ENCODE measurements around the gene CCDC18. TPM values are rescaled to one million over a fixed set of nuclear protein-coding genes. Genes with fewer than 3 reads are reported as not detected.
"Not testable (repeated sequence)": the region's sequence is repeated elsewhere in the genome, so short reads cannot be mapped to it uniquely, and the experiment has no call there.

CCDC18 gene
- total RNA-seq, 4 donors from 2014 or later = 2.2 to 15.5 (median 3.6) TPM

DNA sequence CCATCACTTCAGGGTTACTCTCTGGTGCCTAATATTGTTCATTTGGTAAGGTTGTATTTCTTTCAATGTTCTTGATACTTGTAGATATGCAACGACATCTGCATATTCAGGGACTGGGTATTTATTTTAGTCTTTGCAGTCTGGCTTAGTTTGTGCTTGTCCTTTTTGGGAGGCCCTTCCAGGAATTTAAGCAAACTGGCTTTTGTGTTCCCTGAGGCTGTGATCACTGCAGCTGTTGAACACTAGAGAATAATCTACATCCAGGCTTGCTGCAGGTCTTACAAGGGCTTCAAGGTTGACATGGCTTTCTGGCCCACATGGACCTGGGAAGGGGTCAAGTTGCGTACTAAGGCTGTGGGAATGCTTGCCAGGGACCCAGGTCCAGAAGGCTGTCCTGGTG lies 72.1 kb downstream of the CCDC18 start:
- Histone ChIP-seq H3K4me3 (replicated peaks in 1 of 3) (no peak overlapping the region), H3K4me1 (no peaks in the 10 kb centered on the region), H3K36me3 (no peaks in the 10 kb centered on the region), H3K9me3 (no peaks in the 10 kb centered on the region), H3K27me3 (no peaks in the 10 kb centered on the region), H3K27ac (no peak overlapping the region)
- intact Hi-C loops (cut with DNase I) = no loop called here
- WGBS, 2 donors = 93 to 98% methylated on average over 2 of the region's 2 CpGs
- no peak for TF ChIP-seq POLR2A (IDR thresholded peaks at IDR 0.05)
- TF ChIP-seq, protein P1, sequence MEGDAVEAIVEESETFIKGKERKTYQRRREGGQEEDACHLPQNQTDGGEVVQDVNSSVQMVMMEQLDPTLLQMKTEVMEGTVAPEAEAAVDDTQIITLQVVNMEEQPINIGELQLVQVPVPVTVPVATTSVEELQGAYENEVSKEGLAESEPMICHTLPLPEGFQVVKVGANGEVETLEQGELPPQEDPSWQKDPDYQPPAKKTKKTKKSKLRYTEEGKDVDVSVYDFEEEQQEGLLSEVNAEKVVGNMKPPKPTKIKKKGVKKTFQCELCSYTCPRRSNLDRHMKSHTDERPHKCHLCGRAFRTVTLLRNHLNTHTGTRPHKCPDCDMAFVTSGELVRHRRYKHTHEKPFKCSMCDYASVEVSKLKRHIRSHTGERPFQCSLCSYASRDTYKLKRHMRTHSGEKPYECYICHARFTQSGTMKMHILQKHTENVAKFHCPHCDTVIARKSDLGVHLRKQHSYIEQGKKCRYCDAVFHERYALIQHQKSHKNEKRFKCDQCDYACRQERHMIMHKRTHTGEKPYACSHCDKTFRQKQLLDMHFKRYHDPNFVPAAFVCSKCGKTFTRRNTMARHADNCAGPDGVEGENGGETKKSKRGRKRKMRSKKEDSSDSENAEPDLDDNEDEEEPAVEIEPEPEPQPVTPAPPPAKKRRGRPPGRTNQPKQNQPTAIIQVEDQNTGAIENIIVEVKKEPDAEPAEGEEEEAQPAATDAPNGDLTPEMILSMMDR (IDR thresholded peaks at IDR 0.05) = no peak
- DNase-seq = no peak

DNA sequence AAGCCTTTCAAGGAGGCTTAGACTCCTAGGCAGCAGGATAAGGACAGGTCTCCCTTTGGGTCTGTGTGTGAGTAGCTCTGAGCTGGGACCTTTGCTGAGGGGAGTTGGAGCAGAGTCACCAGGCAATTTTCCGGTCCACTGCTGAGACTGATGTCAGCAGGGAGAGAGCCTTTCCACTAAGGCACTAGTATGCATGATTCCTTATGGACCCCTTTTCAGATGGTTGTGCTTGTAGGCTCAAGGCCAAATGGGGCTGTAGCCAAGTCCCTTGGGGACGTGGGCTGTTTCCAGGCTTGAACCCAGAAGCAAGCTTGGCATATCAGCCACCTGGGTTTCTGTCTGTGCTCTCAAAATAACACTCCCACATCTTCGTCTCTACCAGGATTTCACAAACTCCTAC lies 73.0 kb downstream of the CCDC18 start:
- DNase-seq = no peak
- Histone ChIP-seq H3K4me3 (replicated peaks in 1 of 3) (no peak overlapping the region), H3K36me3 (no peaks in the 10 kb centered on the region), H3K27me3 (no peaks in the 10 kb centered on the region), H3K27ac (no peak overlapping the region), H3K9me3 (no peaks in the 10 kb centered on the region), H3K4me1 (no peaks in the 10 kb centered on the region)
- intact Hi-C loops (cut with DNase I) = no loop called here
- WGBS, 2 donors = 57 to 71% methylated on average over 3 of the region's 3 CpGs
- TF ChIP-seq POLR2A (IDR thresholded peaks at IDR 0.05) = no peak

DNA sequence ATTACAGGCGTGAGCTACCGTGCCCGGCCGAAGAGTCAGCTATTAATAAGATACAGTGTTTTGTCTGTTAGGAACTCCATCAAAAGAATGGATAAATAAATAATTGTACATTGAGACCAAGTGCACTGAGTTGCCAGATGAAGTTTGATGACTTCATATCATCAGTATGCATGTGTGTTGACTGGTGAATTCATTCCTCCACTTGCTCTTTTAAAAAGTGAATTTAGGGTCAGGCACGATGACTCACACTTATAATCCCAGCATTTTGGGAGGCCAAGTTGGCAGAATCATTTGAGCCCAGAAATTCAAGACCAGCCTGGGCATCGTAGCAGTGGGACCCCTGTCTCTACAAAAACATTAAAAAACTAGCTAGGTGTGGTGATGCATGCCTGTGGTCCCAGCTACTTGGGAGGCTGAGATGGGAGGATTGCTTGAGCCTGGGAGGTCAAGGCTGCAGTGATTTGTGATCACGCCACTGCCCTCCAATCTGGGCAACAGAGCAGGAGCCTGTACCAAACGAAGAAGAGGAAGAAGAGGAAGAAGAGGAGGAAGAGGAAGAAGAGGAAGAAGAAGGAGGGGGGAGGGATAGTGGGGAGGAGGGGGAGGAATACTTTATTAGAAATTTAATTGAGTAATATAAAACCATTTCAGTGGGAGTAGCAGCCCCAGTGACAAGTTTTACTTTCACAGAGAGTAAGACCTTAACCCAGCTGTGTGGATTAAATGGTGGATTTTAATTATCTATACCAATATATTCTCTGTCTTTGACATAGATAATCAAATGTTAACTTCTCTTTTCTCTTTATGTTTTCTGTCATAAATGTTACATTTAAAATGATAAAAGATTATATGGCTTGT lies 74.9 kb downstream of the CCDC18 start:
- Histone ChIP-seq H3K9me3 (no peaks in the 10 kb centered on the region), H3K27me3 (no peaks in the 10 kb centered on the region), H3K27ac (no peak overlapping the region), H3K36me3 (no peaks in the 10 kb centered on the region), H3K4me3 (replicated peaks in 1 of 3) (no peak overlapping the region), H3K4me1 (no peaks in the 10 kb centered on the region)
- 93 to 95% methylated on average over 8 of the region's 8 CpGs for WGBS, 2 donors
- intact Hi-C loops (cut with DNase I) = no loop called here
- DNase-seq = no peak
- TF ChIP-seq, protein P1 (IDR thresholded peaks at IDR 0.05) = no peak
- TF ChIP-seq POLR2A (IDR thresholded peaks at IDR 0.05) = no peak

DNA sequence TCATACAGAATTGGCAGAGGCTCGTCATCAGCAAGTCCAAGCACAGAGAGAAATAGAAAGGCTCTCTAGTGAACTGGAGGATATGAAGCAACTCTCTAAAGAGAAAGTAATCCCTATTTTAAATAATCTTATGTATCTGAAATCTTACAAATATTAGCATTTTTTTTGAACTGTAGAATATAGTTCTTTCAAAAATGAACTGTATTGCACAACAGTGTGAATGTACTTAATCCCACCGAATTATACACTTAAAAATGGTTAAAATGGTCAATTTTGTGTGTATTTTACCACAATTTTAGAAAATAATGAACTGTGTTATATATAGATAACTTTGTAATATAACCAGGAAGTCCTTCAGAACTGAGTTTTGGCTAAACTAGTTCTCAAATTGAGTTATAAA lies 75.9 kb downstream of the CCDC18 start:
- DNase-seq = no peak
- no peaks in the 10 kb centered on the region for H3K36me3 ChIP-seq
- TF ChIP-seq POLR2A (IDR thresholded peaks at IDR 0.05) = no peak
- TF ChIP-seq, protein P1 (IDR thresholded peaks at IDR 0.05) = no peak

DNA sequence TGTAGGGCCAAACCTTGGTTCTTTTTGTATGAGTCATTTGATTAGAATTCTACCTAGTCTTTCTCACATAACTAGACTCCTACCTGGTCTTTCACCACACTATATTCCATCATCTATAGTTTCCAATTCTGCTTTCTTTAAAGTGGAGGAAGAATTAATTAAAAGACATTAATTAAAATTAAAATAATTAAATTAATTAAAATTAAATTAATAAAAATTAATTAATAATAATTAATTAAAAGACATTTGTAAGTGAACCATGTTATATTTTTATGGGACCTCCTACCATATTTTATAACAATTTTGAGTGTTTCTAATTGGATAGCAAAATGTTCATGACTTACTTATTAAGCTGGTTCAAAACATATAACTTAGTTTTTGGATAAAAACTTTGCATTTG lies 77.4 kb downstream of the CCDC18 start:
- Histone ChIP-seq H3K4me3 (replicated peaks in 1 of 3) (no peak overlapping the region), H3K36me3 (peaks cover 0 to 5% of the 10 kb centered on the region in 2 donors), H3K4me1 (no peaks in the 10 kb centered on the region), H3K9me3 (no peaks in the 10 kb centered on the region), H3K27ac (no peak overlapping the region), H3K27me3 (no peaks in the 10 kb centered on the region)
- no peak for DNase-seq
- intact Hi-C loops (cut with DNase I) = no loop called here
- TF ChIP-seq, protein P1 (IDR thresholded peaks at IDR 0.05) = no peak
- TF ChIP-seq POLR2A (IDR thresholded peaks at IDR 0.05) = no peak

More for the DNA sequence above, 75.9 kb downstream of the CCDC18 start:
- no peaks in the 10 kb centered on the region for H3K27me3 ChIP-seq
- no peaks in the 10 kb centered on the region for H3K4me1 ChIP-seq
- no peaks in the 10 kb centered on the region for H3K9me3 ChIP-seq
- no peak overlapping the region for H3K27ac ChIP-seq
- intact Hi-C loops (cut with DNase I) = no loop called here
- no peak overlapping the region for H3K4me3 ChIP-seq (replicated peaks in 1 of 3)
- WGBS, 2 donors = 96% methylated on average over 2 of the region's 2 CpGs

DNA sequence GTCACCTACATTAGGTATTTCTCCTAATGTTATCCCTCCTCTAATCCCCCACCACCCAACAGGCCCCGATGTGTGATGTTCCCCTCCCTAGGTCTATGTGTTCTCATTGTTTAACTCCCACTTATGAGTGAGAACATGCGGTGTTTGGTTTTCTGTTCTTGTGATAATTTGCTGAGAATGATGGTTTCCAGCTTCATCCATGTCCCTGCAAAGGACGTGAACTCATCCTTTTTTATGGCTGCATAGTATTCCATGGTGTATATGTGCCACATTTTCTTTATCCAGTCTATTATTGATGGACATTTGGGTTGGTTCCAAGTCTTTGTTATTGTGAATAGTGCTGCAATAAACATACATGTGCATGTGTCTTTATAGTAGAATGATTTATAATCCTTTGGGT lies 80.2 kb downstream of the CCDC18 start:
- WGBS, 2 donors = 91 to 96% methylated on average over 3 of the region's 3 CpGs

More for the DNA sequence above, 80.2 kb downstream of the CCDC18 start:
- H3K27ac ChIP-seq; H3K4me3 ChIP-seq (replicated peaks in 1 of 3); H3K9me3 ChIP-seq; H3K4me1 ChIP-seq; DNase-seq; intact Hi-C loops (cut with DNase I); H3K36me3 ChIP-seq; H3K27me3 ChIP-seq: not testable (repeated sequence)

Data from thyroid gland (tissue), 4 donors.